Measurements from ENCODE around the gene ANKRD16.
"Not testable (repeated sequence)": the region's sequence is repeated elsewhere in the genome, so short reads cannot be mapped to it uniquely, and the experiment has no call there.

ANKRD16 gene

GRCh38 chr10:5902511-5903274, 13.0 kb upstream of the ANKRD16 start:
- no peak for DNase-seq

- no peak for DNase-seq
These were observed 10.6 kb upstream of the ANKRD16 start for GRCh38 chr10:5900247-5900646.

GRCh38 chr10:5898163-5898562, 8.5 kb upstream of the ANKRD16 start:
- DNase-seq, result no peak

- no peak for DNase-seq
These were observed 7.8 kb upstream of the ANKRD16 start for GRCh38 chr10:5897504-5897903.

- DNase-seq, result no peak
These were observed 7.3 kb upstream of the ANKRD16 start for GRCh38 chr10:5897053-5897340.

GRCh38 chr10:5896208-5897052, 6.7 kb upstream of the ANKRD16 start:
- DNase-seq, result no peak

- DNase-seq, result no peak
These were observed 6.1 kb upstream of the ANKRD16 start for GRCh38 chr10:5895804-5896203.

- DNase-seq, result no peak
These were observed 5.7 kb upstream of the ANKRD16 start for GRCh38 chr10:5895365-5895764.

- DNase-seq, result no peak
These were observed 5.2 kb upstream of the ANKRD16 start for GRCh38 chr10:5894873-5895272.

- DNase-seq, result no peak
These were observed 4.7 kb upstream of the ANKRD16 start for GRCh38 chr10:5894403-5894802.

GRCh38 chr10:5893321-5893720, 3.6 kb upstream of the ANKRD16 start:
- DNase-seq, result no peak

GRCh38 chr10:5892007-5892406, 2.3 kb upstream of the ANKRD16 start:
- DNase-seq, result no peak

GRCh38 chr10:5891009-5891408, 1.3 kb upstream of the ANKRD16 start:
- no peak for DNase-seq

GRCh38 chr10:5890452-5890915, 791 bp upstream of the ANKRD16 start:
- peak; percentile 48 for DNase-seq

GRCh38 chr10:5888843-5889623, 660 bp downstream of the ANKRD16 start:
- DNase-seq, result peak; percentile 66

- DNase-seq, result no peak
These were observed 1.3 kb downstream of the ANKRD16 start for GRCh38 chr10:5888351-5888750.

- DNase-seq, result no peak
These were observed 2.1 kb downstream of the ANKRD16 start for GRCh38 chr10:5887641-5888040.

- no peak for DNase-seq
These were observed 2.7 kb downstream of the ANKRD16 start for GRCh38 chr10:5887029-5887428.

- no peak for DNase-seq
These were observed 4.1 kb downstream of the ANKRD16 start for GRCh38 chr10:5885619-5886018.

- DNase-seq, result no peak
These were observed 6.7 kb downstream of the ANKRD16 start for GRCh38 chr10:5882961-5883360.

GRCh38 chr10:5877041-5877440, 12.7 kb downstream of the ANKRD16 start:
- DNase-seq, result not testable (repeated sequence)

GRCh38 chr10:5876181-5876768, 13.4 kb downstream of the ANKRD16 start:
- DNase-seq, result no peak

GRCh38 chr10:5873515-5873995, 16.1 kb downstream of the ANKRD16 start:
- peak; percentile 64 for DNase-seq
